Measurements from ENCODE around the gene MED25. TPM values are rescaled to one million over a fixed set of nuclear protein-coding genes. Genes with fewer than 3 reads are reported as not detected.
A peak's percentile ranks its signal among the peaks of the same experiment; 100 is the strongest.

Gene MED25
- total RNA-seq, 1 donor from 2014 or later, result 66.0 TPM

DNA sequence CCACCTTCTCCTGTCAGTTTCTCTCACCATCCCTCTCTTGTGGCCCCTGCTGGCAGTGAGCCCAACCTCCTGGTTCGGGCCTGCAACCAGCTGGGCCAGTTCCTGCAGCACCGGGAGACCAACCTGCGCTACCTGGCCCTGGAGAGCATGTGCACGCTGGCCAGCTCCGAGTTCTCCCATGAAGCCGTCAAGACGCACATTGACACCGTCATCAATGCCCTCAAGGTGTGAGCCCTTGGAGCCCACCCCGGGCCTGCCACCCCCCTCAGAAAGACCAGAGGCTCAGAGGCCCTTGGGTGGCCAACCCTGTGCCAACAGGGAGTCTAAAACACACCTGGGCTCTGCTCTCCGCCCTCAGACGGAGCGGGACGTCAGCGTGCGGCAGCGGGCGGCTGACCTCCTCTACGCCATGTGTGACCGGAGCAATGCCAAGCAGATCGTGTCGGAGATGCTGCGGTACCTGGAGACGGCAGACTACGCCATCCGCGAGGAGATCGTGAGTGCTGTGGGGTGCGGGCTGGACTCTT, 18.8 kb upstream of the MED25 start:
- no peak for DNase-seq (ENCODE audit: low spot score)

DNA sequence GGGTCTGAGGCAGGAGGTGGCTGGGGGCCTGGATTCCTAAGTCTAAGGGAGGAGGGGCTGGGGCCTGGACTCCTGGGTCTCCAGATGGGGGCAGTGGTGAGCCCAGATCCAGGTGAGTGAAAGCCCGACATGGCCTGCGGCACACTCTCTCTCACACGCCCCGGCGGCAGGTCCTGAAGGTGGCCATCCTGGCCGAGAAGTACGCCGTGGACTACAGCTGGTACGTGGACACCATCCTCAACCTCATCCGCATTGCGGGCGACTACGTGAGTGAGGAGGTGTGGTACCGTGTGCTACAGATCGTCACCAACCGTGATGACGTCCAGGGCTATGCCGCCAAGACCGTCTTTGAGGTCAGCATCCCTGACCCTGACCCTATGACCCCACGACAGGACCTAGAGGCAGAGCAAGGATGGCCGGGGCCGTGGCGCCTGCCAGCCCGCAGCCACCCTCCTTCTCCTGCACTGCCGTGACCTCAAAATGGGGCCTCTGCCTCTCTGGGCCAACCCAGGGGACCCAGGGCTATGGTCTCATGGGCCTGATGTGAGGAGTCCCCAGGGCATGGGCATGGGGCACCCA, 18.2 kb upstream of the MED25 start:
- no peak for DNase-seq (ENCODE audit: low spot score)

DNA sequence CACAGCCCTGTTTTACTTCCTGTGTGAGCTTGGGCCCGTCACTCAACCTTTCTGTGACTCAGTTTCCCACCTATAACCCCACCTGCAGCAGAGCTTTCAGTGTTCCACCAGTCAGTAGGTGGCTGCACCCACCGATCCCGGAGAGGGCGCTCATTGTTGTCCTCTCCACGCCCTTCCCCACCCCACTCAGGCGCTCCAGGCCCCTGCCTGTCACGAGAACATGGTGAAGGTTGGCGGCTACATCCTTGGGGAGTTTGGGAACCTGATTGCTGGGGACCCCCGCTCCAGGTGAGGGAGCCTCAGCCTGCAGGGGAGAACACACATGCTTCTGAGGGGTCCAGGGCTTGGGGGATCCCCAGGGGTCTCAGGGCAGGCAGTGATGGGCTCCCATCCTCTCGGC, 17.3 kb upstream of the MED25 start:
- DNase-seq (ENCODE audit: low spot score), result no peak

GRCh38 chr19:49801401-49801888, 16.6 kb upstream of the MED25 start:
- no peak for DNase-seq (ENCODE audit: low spot score)

DNA sequence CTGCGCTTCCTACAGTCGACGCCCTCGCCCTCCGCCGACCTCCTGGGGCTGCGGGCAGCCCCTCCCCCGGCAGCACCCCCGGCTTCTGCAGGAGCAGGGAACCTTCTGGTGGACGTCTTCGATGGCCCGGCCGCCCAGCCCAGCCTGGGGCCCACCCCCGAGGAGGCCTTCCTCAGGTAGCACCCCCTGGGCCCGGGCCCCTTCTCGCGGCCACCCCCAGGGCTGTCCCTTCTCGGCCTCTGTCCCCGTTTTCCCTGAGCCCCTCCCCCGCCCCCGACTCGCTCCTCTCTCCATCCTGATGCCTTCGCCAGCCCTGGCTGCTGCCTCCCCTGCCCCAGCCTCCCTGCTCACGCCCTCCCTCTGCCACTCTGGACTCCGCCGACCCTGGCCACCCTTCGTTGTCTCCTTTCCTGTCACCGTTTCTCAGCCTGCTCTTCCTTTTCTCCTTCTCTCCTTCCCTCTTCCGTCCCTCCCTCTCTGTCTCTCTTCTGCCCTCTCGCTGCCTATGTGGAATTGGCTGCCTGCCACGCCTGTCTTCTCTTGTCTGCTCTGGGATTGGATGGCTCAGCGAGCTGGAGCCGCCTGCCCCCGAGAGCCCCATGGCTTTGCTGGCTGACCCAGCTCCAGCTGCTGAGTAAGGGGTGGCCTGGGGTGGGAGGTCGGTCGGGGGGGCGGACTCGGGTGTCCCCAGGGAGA, 16.0 kb upstream of the MED25 start:
- DNase-seq (ENCODE audit: low spot score), result peak; percentile 90

DNA sequence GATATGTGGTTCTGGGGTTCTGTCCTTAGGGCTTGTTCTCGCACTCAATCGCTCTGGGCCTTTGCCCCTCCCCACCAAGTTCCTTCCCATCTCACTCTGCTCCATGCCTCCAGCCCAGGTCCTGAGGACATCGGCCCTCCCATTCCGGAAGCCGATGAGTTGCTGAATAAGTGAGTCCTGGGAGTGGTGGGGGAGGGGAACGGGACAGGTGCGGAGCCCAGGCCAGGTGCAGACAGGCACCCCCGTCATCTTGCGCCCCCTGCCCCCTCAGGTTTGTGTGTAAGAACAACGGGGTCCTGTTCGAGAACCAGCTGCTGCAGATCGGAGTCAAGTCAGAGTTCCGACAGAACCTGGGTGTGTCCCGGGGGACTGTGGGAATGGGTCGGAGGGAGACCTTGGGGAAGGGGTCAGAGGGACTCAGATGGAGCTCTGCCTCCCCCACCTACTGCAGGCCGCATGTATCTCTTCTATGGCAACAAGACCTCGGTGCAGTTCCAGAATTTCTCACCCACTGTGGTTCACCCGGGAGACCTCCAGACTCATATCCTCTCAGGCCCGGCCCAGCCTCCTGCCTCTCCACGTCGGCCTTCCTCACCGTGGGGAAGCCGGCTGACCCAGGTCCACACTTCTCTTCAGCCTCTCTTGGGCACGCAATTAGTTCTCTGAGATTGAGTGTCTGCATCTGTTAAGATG, 15.1 kb upstream of the MED25 start:
- no peak for DNase-seq (ENCODE audit: low spot score)

DNA sequence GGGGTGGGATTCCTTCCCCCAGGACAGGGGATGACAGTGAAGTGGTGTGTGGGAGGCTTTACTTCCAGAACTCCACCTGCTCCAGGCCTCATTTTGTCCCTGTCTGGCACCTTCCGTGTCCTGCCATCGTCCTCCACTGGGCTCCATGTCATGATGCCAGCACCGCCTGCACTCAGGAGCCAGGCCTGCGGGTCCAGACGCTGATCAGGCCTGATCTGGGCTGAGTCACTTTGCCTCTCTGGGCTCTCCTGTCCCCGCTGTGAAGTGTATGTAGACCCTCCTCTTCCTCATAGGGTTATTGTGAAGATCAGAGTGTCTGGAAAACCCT, 14.6 kb upstream of the MED25 start:
- DNase-seq (ENCODE audit: low spot score), result no peak

DNA sequence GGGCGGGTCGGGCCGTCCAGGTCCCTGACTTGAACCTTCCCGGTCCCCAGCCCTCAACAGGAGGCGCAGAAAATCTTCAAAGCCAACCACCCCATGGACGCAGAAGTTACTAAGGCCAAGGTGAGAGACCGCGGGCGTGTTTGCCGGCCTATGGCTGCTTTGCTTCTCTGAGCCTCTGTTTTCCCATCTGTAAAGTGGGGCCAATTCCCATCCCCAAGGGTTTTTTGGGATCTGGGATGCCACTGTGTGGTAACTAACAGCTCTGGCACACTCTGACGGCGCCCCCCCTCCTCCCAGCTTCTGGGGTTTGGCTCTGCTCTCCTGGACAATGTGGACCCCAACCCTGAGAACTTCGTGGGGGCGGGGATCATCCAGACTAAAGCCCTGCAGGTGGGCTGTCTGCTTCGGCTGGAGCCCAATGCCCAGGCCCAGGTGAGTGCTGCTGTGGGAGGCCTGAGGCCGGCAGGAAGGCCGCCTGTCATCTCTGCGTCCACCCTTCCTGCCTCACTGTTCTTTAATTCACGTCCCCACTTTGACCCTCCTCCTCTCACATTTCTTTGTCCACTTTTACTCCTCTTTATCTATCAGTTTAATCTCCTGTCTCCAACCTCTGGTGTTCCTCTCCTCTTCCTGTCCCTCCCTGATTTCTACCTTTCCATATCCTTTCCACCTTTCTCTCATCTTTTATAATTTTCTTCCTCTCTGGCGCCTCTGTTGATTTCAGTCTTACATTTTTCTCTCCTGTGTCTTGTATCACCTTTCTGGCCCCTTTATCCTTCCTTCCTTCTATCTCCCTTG, 12.1 kb upstream of the MED25 start:
- DNase-seq (ENCODE audit: low spot score), result no peak

DNA sequence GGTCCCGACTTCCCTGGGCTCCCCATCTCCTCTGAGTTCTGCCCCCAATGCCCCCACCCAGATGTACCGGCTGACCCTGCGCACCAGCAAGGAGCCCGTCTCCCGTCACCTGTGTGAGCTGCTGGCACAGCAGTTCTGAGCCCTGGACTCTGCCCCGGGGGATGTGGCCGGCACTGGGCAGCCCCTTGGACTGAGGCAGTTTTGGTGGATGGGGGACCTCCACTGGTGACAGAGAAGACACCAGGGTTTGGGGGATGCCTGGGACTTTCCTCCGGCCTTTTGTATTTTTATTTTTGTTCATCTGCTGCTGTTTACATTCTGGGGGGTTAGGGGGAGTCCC, 11.5 kb upstream of the MED25 start:
- no peak for DNase-seq (ENCODE audit: low spot score)

DNA sequence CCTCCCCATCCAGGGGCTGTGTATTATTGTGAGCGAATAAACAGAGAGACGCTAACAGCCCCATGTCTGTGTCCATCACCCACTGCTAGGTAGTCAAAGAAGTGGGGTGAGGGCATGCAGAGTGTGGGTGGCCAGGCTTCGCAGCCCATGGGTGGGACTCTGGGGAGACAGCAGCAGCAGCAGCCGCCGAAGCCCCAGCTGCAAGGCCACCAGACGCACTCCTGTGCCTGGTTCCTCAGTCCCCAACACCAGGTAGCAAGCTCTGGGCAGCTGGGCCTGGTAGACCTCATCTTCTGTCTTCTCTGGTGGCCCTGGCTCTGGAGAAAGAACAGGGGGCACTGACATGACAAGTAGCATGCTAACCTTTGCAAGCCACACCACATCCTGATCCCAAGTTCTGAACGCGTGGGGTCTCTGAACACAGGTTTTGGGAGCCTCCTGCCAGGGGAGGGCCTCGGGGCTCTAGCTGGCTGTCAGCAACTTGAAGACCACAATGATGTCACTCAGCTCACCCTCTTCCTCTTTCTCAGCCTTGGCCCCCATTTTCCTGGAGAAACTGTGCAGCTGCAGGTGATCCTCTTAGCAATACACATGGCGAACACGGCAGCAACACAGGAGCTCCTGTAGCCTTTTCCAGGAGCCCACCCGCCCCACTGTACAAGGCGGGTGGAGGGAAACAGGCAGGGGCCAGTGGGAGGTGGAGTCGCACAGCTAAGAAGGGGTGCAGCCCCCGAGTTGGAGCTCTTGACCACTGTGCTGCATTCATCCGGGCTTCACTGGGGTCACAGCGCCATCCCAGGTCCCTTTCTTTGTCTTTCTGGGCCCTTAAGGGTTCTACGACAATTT, 10.8 kb upstream of the MED25 start:
- no peak for DNase-seq (ENCODE audit: low spot score)

GRCh38 chr19:49807904-49808675, 10.0 kb upstream of the MED25 start:
- no peak for DNase-seq (ENCODE audit: low spot score)

DNA sequence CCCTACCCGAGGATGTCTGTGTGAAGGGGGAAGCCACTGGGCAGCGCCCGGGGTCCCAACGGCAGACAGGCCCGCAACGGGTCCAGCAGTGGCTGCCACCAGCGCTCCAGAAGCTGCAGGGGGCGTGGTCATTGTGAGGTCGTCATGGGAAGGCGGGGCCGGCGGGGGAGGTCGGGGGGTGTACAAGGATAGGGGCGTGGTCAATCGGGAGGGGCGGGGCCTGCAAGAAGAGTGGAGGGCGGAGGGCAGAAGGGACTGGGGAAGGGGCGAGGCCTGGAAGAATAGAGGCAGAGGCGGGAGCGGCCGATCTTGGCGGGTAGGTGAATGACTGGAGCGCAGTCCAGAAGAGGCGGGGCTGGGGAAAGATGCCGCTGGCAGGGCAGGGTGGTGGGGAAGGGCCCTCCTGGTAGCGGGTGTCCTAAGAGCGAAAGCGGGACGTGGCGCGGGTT, 9.4 kb upstream of the MED25 start:
- DNase-seq (ENCODE audit: low spot score), result peak; percentile 92

GRCh38 chr19:49809160-49809940, 8.7 kb upstream of the MED25 start:
- peak; percentile 44 for DNase-seq (ENCODE audit: low spot score)

DNA sequence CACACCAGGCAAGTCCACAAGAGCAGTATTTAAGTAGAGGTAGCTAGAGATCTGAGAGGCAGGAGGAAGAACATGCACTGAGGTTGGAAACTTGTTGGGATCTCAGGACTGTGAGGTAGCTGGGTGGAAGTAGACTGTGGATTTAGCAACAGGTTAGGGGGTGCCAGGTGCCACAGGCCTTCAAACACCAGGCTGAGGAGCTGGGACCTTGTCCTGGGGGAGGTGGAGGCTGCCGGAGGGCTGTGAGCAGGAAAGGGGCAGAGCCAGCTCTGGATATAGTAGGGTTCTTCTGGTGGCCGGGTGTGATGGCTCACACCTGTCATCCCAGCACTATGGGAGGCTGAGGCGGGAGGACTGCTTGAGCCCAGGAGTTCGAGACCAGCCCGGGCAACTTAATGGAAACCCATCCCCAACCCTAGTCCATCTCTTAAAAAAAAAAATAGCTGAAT, 8.1 kb upstream of the MED25 start:
- DNase-seq (ENCODE audit: low spot score), result no peak

DNA sequence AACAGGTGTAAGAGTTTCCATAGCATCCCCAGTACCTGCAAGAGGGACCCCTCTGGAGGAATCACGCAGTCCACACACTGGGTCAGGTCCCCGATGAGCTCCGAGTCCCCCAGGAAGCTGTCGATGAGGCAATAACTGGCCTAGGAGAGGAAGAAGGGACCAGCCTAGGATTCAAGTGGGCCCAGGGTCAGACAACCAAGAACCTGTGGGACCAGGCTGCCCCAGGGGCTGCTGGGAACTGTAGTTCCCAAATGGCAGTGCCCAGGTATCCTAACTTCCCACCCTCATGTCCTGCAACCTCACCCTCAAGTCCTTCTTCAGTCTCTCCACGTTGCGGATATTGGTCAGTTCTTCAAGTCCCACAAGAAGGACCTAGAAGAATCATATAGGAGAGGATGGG, 6.8 kb upstream of the MED25 start:
- DNase-seq (ENCODE audit: low spot score), result no peak

DNA sequence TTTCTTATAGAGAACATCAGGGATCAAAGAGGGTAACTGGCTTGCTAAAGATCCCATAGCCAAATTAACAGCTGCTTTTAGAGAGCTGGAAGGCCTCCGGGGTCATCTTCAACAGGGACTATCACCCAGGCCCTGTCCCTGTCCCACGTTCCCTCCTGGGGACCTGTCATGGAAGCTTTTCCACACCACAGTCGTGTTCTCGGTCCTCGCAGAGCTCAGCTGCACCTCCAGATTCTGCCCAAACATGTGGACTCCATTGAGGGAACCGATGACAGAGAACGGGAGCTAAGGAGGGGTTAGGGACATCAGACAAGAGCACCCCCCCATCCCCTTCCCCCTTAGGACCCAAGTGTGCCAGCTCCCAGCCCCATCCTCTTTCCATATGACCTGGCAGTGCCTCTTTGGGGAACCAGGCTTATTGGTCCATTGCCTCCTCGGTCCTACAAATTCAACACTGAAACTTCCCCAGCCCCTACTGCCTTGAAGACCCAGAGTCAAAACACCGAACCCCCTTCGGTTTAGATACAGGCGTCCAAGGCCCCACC, 5.6 kb upstream of the MED25 start:
- no peak for DNase-seq (ENCODE audit: low spot score)

DNA sequence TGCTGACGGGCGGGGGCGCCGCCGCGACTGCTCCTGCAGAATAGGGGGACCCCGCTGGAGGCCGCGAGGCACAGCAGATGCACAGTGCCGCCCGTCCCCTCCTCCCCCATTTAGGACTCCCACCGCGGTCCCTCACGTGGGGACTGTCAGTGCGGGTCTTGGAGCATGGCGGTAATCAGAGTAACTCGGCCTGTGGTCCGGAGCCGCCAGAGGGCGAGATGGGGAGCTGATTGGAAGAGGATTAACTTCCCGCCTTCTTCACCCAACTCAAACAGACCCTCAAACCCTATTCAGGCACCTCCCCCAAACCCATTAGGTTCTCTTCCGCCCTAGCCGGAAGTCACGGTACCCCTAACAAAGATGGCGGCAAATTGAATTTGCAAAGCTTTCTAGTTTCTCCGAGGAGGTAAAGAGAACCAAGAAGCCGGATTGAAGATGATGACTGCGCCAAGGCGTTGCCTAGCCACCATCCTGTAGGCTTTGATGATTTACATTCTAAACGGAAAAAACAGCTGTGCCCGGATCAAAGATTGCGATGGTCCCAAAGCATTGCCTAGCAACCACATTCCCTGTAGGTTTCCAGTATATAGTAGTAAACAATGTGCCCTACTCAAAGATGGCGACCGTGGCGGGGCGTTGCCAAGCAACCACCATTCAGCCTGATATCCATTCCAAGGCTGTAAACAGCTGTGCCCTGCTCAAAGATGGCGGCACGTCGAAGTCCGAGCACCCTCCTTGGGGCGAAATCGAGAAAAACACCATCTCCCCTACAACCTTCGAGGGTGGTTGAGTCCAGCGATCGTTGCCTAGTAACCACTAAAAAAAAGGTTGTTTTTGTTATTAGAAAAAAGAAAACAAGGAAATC, 4.9 kb upstream of the MED25 start, which contains the start of gene FUZ:
Gene FUZ, minus strand, starts transcription at position 296 of the 865 bp plus-strand sequence. Its CDS starts 186 bp downstream, at position 110.
- DNase-seq (ENCODE audit: low spot score), result peak; percentile 99

DNA sequence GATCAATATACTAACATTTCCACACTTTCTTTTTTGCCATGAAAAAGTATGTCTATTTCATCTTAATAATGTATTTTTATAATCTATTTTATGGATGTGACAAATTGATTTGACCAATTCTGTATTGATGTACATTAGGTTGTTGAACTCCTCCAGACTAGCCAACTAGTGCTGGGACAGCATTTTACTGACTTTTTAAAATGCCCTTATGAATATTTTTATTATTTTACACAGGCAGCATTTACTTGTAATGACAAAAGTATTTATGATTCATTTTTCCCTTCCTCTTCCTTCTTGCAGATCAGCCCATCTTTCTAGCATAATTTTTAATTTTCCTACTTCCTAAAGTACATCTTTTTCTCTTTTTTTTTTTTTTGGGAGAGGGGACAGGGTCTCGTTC, 4.1 kb upstream of the MED25 start:
- DNase-seq (ENCODE audit: low spot score), result no peak
